Activated CD8-positive, alpha-beta memory T cell treated with anti-CD3 and anti-CD28 coated beads for 36 hours (primary cell): ENCODE results near the gene GMDS. TPM values are rescaled to one million over a fixed set of nuclear protein-coding genes. Genes with fewer than 3 reads are reported as not detected.

Experiments
- CTCF ChIA-PET: fragments of 350-600 bp; sonication (Branson Sonifier 250); formaldehyde crosslinking; loops from one replicate; lab custom pipeline; 2021; ENCODE audit warnings: antibody characterized with exemption; lab: Charles Lee
- POLR2A ChIA-PET: fragments of 350-600 bp; sonication (Branson Sonifier 250); formaldehyde crosslinking; loops from one replicate; lab custom pipeline; 2021; ENCODE audit warnings: antibody characterized with exemption; lab: Charles Lee
- total RNA-seq, 2 experiments: library from RNA; stranded (reverse); gene quantifications; one replicate each; pipeline ENCODE4 v1.2.3, GENCODE V29; 2021

Gene GMDS
- total RNA-seq, 2 experiments from 2014 or later: 36.0 to 37.1 TPM

DNA sequence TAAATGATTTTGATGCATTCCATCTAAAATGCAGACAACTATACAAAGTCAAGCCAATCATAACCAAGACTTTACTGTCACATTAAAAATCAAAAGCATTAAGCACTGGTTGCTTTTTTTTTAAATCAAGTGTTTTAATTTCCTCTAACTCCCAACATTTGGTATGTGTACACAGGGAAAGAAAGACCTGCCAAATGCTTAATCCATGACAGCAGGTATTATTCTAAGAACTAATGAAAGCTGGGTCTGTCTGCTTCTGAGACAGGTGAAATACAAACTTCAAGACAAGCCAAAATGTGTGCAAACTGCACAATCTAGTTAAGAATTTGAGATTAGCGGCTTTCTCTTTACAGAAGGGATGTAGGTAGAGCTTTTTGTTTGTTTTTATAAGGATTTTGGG, 126.1 kb downstream of the GMDS start:
- CTCF ChIA-PET: no interaction called here
- POLR2A ChIA-PET: no interaction called here

GRCh38 chr6:2118136-2118535, 127.3 kb downstream of the GMDS start:
- CTCF ChIA-PET: no interaction called here
- POLR2A ChIA-PET: no interaction called here

DNA sequence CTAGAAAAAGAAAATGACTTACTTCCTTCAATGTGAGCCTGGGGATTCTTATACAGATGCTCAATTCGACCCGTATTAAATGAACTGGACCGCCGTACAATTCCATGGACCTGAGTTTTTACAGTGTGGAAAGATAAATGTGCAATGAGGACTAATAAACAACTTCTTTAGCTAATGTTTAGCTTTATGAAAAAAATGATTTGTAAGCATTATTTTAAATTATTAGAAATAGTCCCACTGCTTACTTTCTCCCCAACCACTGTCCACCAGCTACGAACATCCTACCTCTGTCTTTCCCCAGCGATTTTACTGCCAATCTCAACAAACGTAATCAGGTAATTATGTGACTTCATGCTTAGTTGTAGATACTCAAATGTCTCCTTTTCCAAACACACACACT, 128.0 kb downstream of the GMDS start:
- POLR2A ChIA-PET: no interaction called here
- CTCF ChIA-PET: no interaction called here

- CTCF ChIA-PET: no interaction called here
- POLR2A ChIA-PET: no interaction called here
These were observed 128.9 kb downstream of the GMDS start for GRCh38 chr6:2116496-2116895.

- ChIA-PET CTCF (no interaction called here), POLR2A (no interaction called here)
These were observed 131.3 kb downstream of the GMDS start for GRCh38 chr6:2114100-2114499.

GRCh38 chr6:2111162-2111677, 134.2 kb downstream of the GMDS start:
- ChIA-PET CTCF (interaction anchor here (1.3 kb wide), 1 partner anchor 13 kb away, joined by 4 read pairs; no protein-coding TSS in a partner anchor), POLR2A (no interaction called here)

DNA sequence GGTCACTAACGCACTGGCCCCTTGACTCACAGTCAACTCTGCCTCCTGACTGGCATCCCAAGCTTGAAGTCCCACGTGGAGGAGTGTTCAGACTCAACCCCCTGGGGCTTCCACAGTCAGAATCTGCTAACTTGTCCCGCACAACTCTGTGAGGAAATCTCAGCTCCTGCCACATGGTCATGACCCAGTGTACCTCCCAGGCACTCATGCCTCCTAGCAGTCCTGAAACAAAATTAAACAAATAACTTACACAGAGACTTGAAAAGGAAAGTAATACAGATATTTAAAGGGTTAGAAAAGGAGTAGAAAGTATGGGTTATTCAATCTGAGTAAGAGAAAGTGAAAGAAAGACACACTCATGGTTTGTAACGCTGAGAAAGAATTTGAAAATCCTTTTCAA, 134.9 kb downstream of the GMDS start:
- CTCF ChIA-PET: interaction anchor here (0.8 to 1.3 kb wide), 2 partner anchors 13 to 524 kb away, joined by 3 to 4 read pairs; no protein-coding TSS in a partner anchor
- POLR2A ChIA-PET: interaction anchor here (0.6 kb wide), 1 partner anchor 184 kb away, joined by 3 read pairs; no protein-coding TSS in a partner anchor

DNA sequence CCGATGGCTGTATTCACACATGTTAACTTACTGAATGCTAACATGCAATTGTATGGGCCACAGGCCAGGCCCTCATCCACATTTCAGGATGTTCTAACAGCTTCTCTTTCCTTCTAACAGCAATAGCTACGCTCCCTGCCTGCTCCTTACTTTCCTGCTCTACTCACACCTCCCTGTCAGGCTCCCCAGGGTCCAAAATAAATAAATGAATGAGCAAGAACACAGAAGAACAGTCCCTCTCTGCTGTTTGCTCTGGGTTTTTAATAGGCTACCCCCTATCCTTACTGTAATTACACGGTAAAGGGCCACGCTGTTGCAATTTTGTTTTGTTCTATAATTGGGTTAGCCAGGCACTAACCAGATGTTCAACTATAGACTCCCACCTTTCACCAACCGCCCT, 135.6 kb downstream of the GMDS start:
- ChIA-PET CTCF (interaction anchor here (0.8 kb wide), 1 partner anchor 525 kb away, joined by 3 read pairs; no protein-coding TSS in a partner anchor), POLR2A (interaction anchor here (0.6 kb wide), 1 partner anchor 183 kb away, joined by 3 read pairs; no protein-coding TSS in a partner anchor)

- CTCF ChIA-PET: no interaction called here
- POLR2A ChIA-PET: no interaction called here
These were observed 136.6 kb downstream of the GMDS start for GRCh38 chr6:2108700-2109306.

GRCh38 chr6:2104524-2104880, 140.9 kb downstream of the GMDS start:
- CTCF ChIA-PET: interaction anchor here (1.2 to 1.3 kb wide), 2 partner anchors 490 to 497 kb away, joined by 3 to 8 read pairs; no protein-coding TSS in a partner anchor
- POLR2A ChIA-PET: no interaction called here

GRCh38 chr6:2103765-2104523, 141.5 kb downstream of the GMDS start:
- POLR2A ChIA-PET: no interaction called here
- CTCF ChIA-PET: interaction anchor here (0.7 to 1.3 kb wide), 4 partner anchors 250 to 508 kb away, joined by 3 to 8 read pairs (median 3); no protein-coding TSS in a partner anchor

- ChIA-PET POLR2A (no interaction called here), CTCF (no interaction called here)
These were observed 142.4 kb downstream of the GMDS start for GRCh38 chr6:2102966-2103365.

- CTCF ChIA-PET: no interaction called here
- POLR2A ChIA-PET: no interaction called here
These were observed 143.0 kb downstream of the GMDS start for GRCh38 chr6:2102316-2102883.

DNA sequence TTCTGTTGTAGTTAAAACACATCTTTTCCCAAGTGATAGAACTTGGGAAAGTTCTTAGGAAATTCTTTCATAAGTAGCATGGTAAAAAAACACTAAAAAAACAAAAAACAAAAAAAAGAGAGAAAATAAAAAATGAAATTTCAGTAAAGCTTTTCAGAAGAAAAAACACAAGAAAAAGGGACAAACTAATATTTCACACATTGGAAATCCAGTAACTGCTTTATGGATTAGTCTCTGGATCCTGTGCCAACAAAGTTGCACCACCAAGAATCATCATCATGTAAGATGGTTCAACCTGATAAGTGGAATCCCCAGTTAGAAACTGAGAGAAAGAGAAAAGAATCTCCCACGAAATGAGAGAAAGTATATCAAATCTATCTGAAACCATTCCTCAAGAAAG, 144.2 kb downstream of the GMDS start:
- CTCF ChIA-PET: no interaction called here

DNA sequence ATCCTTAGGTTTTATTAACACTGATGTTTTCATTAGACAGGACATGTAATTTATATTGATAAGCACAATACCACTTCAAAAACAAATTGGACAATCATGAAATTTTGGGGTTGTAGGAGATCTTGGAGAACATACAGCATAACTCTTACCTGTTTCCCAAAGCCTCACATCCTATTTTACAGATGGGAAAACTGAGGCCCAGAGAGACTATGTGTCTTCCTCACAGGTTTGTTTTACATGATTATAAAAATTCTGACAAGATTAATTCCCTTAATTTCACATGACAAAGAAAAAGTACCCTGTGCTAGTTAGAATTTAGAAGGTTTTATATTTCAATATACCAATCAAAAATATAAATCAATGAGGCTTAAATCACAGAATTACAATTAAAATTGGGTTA, 145.5 kb downstream of the GMDS start:
- CTCF ChIA-PET: no interaction called here

More for the DNA sequence above, 144.2 kb downstream of the GMDS start:
- POLR2A ChIA-PET: no interaction called here

DNA sequence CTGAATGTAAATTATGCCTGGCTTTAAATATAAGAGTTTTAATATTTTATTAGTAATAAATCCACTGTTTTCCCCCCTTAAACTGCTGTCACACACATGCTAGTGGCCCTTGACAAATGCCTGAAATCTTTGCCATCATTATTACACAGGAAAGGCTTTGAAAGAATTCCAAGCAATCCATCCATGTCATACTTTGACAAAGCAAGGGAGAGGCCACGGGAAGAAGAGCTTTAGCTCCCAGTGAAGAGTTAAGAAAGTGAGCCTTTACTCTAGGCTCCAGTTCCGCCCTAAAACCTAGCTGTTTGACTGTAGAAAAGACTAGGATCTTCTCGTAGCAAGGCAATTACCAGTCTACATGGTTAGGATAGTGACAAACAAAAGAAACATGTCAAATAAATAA, 147.9 kb downstream of the GMDS start:
- ChIA-PET POLR2A (no interaction called here), CTCF (interaction anchor here (1.0 kb wide), 1 partner anchor 14 kb away, joined by 4 read pairs; no protein-coding TSS in a partner anchor)

More for the DNA sequence above, 145.5 kb downstream of the GMDS start:
- POLR2A ChIA-PET: no interaction called here

- POLR2A ChIA-PET: no interaction called here
- CTCF ChIA-PET: no interaction called here
These were observed 150.8 kb downstream of the GMDS start for GRCh38 chr6:2094642-2095041.

DNA sequence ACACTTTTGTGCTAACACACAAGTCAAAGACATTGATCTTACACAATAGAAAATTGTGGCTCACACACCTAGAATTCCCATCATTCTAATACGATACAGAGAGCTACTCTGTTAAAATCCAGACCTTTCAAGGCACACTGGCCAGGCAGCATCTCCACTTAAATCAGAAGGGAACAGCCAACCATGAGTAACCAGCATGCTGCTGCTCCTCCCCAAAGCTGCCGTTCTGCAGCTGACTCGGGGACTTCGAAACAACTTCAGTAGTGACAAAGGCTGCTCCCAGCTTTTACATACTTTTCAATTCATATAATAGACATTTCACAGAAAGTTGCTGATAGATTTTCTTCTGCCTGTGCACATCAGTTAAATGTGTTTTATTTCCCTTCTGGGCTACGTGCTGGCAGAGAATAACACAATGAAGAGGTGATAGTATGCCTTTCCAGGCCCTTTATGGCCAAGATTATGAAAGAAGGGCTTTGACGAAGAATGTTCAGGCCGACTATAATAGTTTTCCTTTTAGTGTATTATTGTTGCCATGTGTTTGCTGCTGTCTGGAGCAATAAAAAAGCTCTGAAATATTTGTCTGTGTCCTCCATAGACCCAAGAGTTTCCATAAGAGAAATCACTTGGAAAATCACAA, 159.0 kb downstream of the GMDS start:
- CTCF ChIA-PET: no interaction called here

GRCh38 chr6:2085657-2086056, 159.7 kb downstream of the GMDS start:
- POLR2A ChIA-PET: no interaction called here
- CTCF ChIA-PET: no interaction called here

More for the DNA sequence above, 159.0 kb downstream of the GMDS start:
- POLR2A ChIA-PET: no interaction called here
